Activated T-cell treated with anti-CD3 and anti-CD28 coated beads for 24 hours (primary cell): ENCODE measurements around the gene CACNB4.
A peak's percentile ranks its signal among the peaks of the same experiment; 100 is the strongest.
"Not testable (repeated sequence)": the region's sequence is repeated elsewhere in the genome, so short reads cannot be mapped to it uniquely, and the experiment has no call there.

Source experiments
- DNase-seq: peaks from one replicate; pipeline ENCODE4 v3.0.0-alpha.2; 2020; ENCODE audit warnings: low read depth

CACNB4 gene

GRCh38 chr2:152050915-152051314 is 47.9 kb downstream of the CACNB4 start:
- no peak for DNase-seq

GRCh38 chr2:152050341-152050740 is 48.5 kb downstream of the CACNB4 start:
- no peak for DNase-seq

DNA sequence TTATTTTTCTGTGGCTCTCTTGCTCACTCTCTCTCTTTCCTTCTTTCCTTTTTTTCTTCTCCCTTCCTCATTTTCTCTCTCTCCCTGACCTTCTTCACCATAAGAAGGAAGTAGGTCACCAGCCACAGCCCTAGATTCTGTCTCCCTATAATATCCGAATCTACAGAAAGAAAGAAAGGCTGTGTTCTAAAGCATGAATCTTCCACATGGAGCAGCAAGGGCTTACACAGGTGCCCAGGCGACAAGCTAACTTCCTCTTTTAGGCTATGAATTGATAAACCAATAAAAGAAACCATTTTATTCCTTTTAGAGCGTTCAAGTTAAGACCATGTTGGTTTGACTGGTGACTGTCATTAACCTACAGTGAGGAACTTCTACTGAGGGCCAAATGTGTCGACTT is 49.3 kb downstream of the CACNB4 start:
- no peak for DNase-seq

- no peak for DNase-seq
Measured at GRCh38 chr2:152047824-152048471, 50.9 kb downstream of the CACNB4 start.

DNA sequence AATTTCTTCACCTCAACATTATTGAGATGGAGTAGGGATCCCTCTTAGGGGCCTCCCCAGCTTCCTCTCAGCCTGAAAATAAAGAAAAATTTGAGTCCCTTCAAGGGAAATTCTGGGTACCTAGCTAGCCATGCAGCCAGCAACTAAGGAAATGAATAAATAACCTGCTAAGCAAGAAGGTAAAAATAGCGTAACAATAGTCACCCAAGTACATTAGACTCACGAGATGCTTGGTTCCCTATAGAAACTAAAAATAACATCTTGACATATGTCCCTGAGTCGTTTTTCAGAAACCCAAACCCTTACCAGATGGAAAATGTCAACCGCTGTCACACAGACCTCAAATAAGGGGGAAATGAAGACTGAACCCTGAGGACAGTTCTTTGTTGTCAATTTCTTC is 51.9 kb downstream of the CACNB4 start:
- no peak for DNase-seq

GRCh38 chr2:152042636-152043615 is 55.9 kb downstream of the CACNB4 start:
- DNase-seq = no peak

DNA sequence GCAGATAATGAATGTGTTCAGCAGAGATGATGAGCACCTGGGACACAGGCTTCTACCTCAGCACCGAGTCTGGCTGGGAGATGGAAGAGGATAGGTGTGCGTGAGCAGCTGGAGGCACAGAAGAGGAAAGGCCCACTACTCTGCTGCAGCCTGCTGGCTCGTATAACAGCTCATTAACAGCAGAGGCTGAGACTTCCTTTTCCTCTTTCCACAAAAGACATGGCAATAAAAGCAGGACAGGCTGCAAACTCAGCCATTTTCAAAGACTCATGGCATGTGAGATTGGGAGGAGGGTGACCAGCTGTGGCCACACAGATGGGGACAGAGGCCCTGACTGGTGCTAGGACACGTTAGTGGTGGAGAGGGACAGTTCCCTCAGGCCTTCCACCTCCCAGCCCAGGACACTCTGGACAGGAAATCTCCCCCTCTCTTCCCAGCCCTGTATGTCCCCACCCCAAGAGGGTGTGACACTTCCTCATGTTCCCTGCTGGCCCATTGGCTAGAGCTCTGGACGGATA is 60.3 kb downstream of the CACNB4 start:
- no peak for DNase-seq

DNA sequence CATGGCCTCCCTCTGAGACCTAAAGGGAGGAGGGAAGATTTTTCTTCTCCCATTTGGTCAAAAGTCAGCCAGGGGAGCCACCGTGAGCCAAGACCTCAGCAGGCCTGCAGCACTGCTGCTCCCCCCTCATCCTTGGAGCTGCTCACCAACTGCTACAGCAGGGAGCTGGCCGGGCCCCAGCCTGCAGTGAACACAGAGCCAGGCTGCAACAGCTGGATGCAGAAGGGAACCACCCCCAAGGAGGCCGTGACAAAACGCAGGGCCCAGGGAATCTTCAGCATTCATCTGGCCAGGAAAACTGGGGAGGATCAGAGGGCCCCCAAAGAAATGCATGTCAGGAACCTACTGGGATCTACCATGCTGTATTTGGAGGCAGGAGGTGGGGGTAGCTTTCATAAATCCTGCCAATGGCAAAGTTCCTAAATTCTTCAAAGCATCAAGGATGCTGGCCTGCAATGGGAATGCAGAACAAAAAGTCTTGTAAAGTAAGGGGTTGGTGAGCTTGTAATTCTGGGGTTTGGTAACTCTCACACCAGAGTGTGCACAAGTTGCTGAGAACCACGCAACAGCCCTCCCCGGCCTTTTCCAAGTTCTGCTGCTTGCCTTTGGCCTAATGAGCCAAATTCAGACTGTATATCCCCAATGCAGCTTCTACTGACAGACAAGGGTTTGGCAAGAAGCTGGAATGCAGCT is 61.0 kb downstream of the CACNB4 start:
- DNase-seq = no peak

- DNase-seq = peak; percentile 43
Measured at GRCh38 chr2:152036611-152037469, 62.0 kb downstream of the CACNB4 start.

- DNase-seq = no peak
Measured at GRCh38 chr2:152034257-152034801, 64.5 kb downstream of the CACNB4 start.

GRCh38 chr2:152033011-152033925 is 65.6 kb downstream of the CACNB4 start:
- DNase-seq = no peak

DNA sequence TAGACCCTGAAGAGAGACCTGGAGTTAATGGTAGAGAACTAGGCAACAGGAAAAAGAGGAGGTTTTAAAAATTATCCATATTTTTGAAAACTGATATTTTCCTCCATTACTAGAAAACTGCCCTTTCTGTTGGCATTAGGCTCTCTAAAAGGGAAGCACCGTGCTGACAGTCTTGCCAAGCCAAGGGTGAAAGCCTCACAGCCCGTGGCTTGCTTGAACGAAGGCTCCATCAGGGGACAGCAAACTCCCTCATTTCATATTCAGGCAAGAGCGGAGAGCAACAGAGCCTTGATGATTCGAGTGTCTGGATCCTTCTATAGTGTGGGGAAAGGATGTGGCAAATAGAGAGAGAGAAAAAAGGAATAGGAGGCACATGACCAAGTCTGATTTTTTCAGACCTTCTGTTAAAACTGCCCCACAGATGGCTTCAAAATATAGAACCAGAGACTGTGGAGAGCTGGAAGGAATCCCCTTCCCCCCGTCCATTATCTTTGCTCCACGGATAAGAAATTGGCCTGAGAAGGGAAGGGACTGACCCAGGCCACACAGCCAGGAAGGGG is 67.0 kb downstream of the CACNB4 start:
- DNase-seq = no peak

DNA sequence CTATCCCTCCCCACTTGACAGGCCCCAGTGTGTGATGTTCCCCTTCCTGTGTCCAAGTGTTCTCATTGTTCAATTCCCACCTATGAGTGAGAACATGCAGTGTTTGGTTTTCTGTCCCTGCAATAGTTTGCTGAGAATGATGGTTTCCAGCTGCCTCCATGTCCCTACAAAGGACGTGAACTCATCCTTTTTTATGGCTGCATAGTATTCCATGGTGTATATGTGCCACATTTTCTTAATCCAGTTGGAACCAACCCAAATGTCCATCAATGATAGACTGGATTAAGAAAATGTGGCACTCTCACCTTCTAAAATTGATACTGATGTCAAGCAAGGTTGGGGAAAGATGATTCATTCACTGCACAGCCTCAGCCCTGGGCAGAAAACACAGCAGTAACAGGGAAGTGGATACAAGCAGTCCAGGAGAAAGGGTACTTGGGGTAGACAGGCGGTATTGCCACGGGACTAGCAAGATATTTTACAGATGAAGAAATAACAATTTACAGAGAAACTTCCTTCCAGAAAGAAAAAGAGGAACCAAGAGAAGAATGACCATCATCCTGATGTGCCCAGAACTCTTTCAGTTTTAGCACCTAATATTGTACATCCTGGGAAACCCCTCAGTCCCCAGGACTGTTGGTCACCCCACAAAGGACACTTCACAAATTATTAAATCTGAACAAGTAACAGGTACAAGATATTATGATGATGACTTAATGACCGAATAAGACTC is 68.1 kb downstream of the CACNB4 start:
- DNase-seq = not testable (repeated sequence)

DNA sequence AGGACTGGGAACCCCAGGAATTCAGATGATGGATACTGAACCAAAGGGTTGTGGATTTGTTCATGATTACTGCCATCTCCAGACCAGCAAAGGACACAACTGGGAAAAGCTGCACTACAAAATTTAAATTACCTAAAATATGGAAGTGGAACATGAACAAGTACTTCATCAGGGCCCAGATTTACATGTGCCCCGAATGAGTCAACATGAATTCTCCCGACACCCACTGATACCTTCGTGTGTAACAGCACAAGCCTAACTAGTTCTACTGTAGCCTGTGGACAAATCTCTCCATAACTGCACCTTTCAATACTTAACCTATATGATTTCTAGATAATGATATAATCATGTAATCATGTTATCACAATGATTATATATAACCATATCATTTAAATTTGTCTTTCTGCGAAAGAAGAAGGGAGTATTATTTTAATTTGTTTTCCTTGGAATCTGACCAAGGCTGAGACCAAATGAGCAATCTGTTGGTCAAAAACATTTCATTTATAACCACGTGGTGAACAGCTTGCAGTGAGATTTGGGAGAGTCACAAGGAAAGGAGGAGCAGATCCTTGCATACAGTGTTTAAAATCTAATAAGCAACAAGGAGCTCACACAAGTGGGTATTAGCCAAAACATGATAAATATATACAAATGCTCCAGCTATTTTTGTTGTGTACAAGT is 70.5 kb downstream of the CACNB4 start:
- no peak for DNase-seq

DNA sequence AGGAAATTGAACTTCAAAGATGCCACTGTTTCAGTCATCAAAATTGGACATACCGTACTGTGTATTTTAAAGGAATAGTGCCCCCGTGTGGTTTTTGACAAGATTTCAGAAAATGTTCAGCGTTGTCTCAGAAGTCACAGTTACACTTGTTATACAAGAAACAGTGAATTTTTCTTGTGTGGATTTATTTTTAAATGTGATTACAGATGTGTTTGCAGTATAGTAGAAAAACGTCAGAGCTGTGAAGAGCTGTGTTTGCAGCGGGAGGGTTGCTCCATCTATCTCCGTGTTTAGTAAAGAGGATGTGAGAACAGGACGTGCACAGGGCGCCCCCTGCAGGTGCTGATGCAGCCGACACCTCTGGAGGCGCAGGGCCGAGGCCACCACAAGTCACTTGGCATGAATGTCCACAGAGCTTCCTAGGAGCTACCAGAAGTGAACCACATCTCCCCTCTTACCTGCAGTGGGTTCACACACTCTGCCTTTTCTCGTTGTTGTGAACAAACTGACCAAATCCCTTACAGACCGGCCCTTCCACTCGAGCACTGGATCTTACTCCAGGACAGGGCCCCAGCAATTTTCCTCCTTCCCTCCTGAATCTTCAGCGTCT is 73.1 kb downstream of the CACNB4 start:
- peak; percentile 67 for DNase-seq

- DNase-seq = no peak
Measured at GRCh38 chr2:152024477-152024876, 74.4 kb downstream of the CACNB4 start.

DNA sequence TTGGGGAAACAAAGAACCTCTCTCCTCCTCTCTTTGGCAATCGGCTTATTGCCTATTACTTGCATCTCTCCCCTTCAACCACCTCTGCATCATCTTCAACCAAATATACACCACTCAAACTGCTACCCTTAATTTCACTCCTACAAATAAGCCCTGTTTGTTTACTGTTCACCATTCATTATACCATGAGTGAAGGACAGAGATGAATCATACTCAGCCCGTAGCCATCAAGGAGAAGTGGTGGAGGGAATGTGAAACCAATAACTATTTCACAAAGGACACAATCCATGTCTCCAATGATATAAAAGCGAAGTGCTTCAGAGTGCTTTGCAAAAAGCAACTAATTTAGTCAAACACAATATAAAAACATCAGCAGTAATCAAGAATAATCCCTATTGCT is 76.8 kb downstream of the CACNB4 start:
- DNase-seq = no peak

- not testable (repeated sequence) for DNase-seq
Measured at GRCh38 chr2:152021001-152021400, 77.8 kb downstream of the CACNB4 start.
